ENCODE measurements around the gene PDP2. TPM values are rescaled to one million over a fixed set of nuclear protein-coding genes. Genes with fewer than 3 reads are reported as not detected.

The PDP2 gene
- total RNA-seq, 1 experiment from 2014 or later: 18.1 TPM

- no peak overlapping the region for H3K27ac ChIP-seq
- no peak for DNase-seq
These were observed 30.0 kb downstream of the PDP2 start for GRCh38 chr16:66910175-66910940.

GRCh38 chr16:66911112-66911511 lies 30.8 kb downstream of the PDP2 start:
- Histone ChIP-seq H3K4me1 (peaks cover 6% of the 10 kb centered on the region; the same call in 1 of the 2 replicates), H3K27me3 (no peaks in the 10 kb centered on the region), H3K36me3 (no peaks in the 10 kb centered on the region), H3K27ac (no peak overlapping the region), H3K4me3 (no peak overlapping the region), H3K9me3 (replicated peaks) (no peaks in the 10 kb centered on the region)
- no peak for DNase-seq

More at GRCh38 chr16:66910175-66910940, 30.0 kb downstream of the PDP2 start:
- Histone ChIP-seq H3K4me1 (peaks cover 10% of the 10 kb centered on the region; the same call in 1 of the 2 replicates), H3K4me3 (no peak overlapping the region), H3K9me3 (replicated peaks) (no peaks in the 10 kb centered on the region), H3K36me3 (no peaks in the 10 kb centered on the region), H3K27me3 (no peaks in the 10 kb centered on the region)

GRCh38 chr16:66911801-66912200 lies 31.5 kb downstream of the PDP2 start:
- H3K36me3 ChIP-seq: no peaks in the 10 kb centered on the region
- peaks cover 6% of the 10 kb centered on the region; the same call in 1 of the 2 replicates for H3K4me1 ChIP-seq
- no peaks in the 10 kb centered on the region for H3K27me3 ChIP-seq
- H3K4me3 ChIP-seq: no peak overlapping the region
- no peak overlapping the region for H3K27ac ChIP-seq
- H3K9me3 ChIP-seq (replicated peaks): no peaks in the 10 kb centered on the region
- DNase-seq: no peak

- H3K27me3 ChIP-seq: 0 out of 2 replicates have a peak, but pooled peaks cover 8% of the 10 kb centered on the region
- H3K4me1 ChIP-seq: peaks cover 6% of the 10 kb centered on the region; the same call in 1 of the 2 replicates
- DNase-seq: no peak
- no peak overlapping the region for H3K4me3 ChIP-seq
- no peaks in the 10 kb centered on the region for H3K36me3 ChIP-seq
- no peaks in the 10 kb centered on the region for H3K9me3 ChIP-seq (replicated peaks)
- no peak overlapping the region for H3K27ac ChIP-seq
These were observed 32.8 kb downstream of the PDP2 start for GRCh38 chr16:66913081-66913480.

GRCh38 chr16:66913711-66914110 lies 33.4 kb downstream of the PDP2 start:
- peaks cover 13% of the 10 kb centered on the region; the same call in 1 of the 2 replicates for H3K27me3 ChIP-seq
- H3K4me1 ChIP-seq: peaks cover 6% of the 10 kb centered on the region; the same call in 1 of the 2 replicates
- H3K36me3 ChIP-seq: no peaks in the 10 kb centered on the region
- no peaks in the 10 kb centered on the region for H3K9me3 ChIP-seq (replicated peaks)
- H3K27ac ChIP-seq: no peak overlapping the region
- DNase-seq: no peak
- no peak overlapping the region for H3K4me3 ChIP-seq

- Histone ChIP-seq H3K36me3 (no peaks in the 10 kb centered on the region), H3K4me3 (no peak overlapping the region), H3K4me1 (peaks cover 6% of the 10 kb centered on the region; the same call in 1 of the 2 replicates), H3K9me3 (replicated peaks) (no peaks in the 10 kb centered on the region), H3K27me3 (peaks cover 20% of the 10 kb centered on the region; the same call in 1 of the 2 replicates), H3K27ac (no peak overlapping the region)
- DNase-seq: no peak
These were observed 34.2 kb downstream of the PDP2 start for GRCh38 chr16:66914541-66914940.

- H3K4me3 ChIP-seq: no peak overlapping the region
- DNase-seq: no peak
- peaks cover 20% of the 10 kb centered on the region; the same call in 1 of the 2 replicates for H3K27me3 ChIP-seq
- no peaks in the 10 kb centered on the region for H3K9me3 ChIP-seq (replicated peaks)
- no peaks in the 10 kb centered on the region for H3K36me3 ChIP-seq
- H3K4me1 ChIP-seq: peaks cover 6% of the 10 kb centered on the region; the same call in 1 of the 2 replicates
- H3K27ac ChIP-seq: no peak overlapping the region
These were observed 34.7 kb downstream of the PDP2 start for GRCh38 chr16:66915041-66915440.

- Histone ChIP-seq H3K9me3 (replicated peaks) (no peaks in the 10 kb centered on the region), H3K4me1 (peaks cover 6% of the 10 kb centered on the region; the same call in 1 of the 2 replicates), H3K4me3 (no peak overlapping the region), H3K27ac (no peak overlapping the region), H3K27me3 (peaks cover 26% of the 10 kb centered on the region), H3K36me3 (no peaks in the 10 kb centered on the region)
- DNase-seq: no peak
These were observed 36.2 kb downstream of the PDP2 start for GRCh38 chr16:66916518-66916917.

- no peaks in the 10 kb centered on the region for H3K9me3 ChIP-seq (replicated peaks)
- no peaks in the 10 kb centered on the region for H3K36me3 ChIP-seq
- H3K4me3 ChIP-seq: no peak overlapping the region
- H3K27me3 ChIP-seq: peaks cover 30% of the 10 kb centered on the region
- peaks cover 6% of the 10 kb centered on the region; the same call in 1 of the 2 replicates for H3K4me1 ChIP-seq
- no peak overlapping the region for H3K27ac ChIP-seq
- DNase-seq: no peak
These were observed 37.4 kb downstream of the PDP2 start for GRCh38 chr16:66917741-66918140.

GRCh38 chr16:66918355-66918754 lies 38.0 kb downstream of the PDP2 start:
- H3K27ac ChIP-seq: no peak overlapping the region
- no peak for DNase-seq
- no peaks in the 10 kb centered on the region for H3K9me3 ChIP-seq (replicated peaks)
- no peak overlapping the region for H3K4me3 ChIP-seq
- peaks cover 12% of the 10 kb centered on the region for H3K4me1 ChIP-seq
- peaks cover 30% of the 10 kb centered on the region for H3K27me3 ChIP-seq
- H3K36me3 ChIP-seq: no peaks in the 10 kb centered on the region

GRCh38 chr16:66918803-66919568 lies 38.7 kb downstream of the PDP2 start, which contains the start of gene CDH16:
Gene CDH16, minus strand, starts transcription at chr16:66918885. Its CDS starts 820 bp downstream, at chr16:66918065.
- Histone ChIP-seq H3K27ac (no peak within 1 kb of the TSS), H3K4me1 (peaks cover 11% of the 10 kb centered on the region), H3K27me3 (peaks cover 34% of the 10 kb centered on the region), H3K9me3 (replicated peaks) (no peaks in the 10 kb centered on the region), H3K36me3 (no peaks in the 10 kb centered on the region), H3K4me3 (no peak within 1 kb of the TSS)
- no peak for DNase-seq

- H3K36me3 ChIP-seq: no peaks in the 10 kb centered on the region
- no peak overlapping the region for H3K4me3 ChIP-seq
- no peaks in the 10 kb centered on the region for H3K9me3 ChIP-seq (replicated peaks)
- H3K27me3 ChIP-seq: peaks cover 38% of the 10 kb centered on the region
- H3K4me1 ChIP-seq: peaks cover 11% of the 10 kb centered on the region
- H3K27ac ChIP-seq: no peak overlapping the region
- no peak for DNase-seq
These were observed 39.4 kb downstream of the PDP2 start for GRCh38 chr16:66919569-66920298.

- Histone ChIP-seq H3K4me3 (no peak overlapping the region), H3K27me3 (peaks cover 38% of the 10 kb centered on the region), H3K4me1 (peaks cover 11% of the 10 kb centered on the region), H3K27ac (no peak overlapping the region), H3K9me3 (replicated peaks) (no peaks in the 10 kb centered on the region), H3K36me3 (no peaks in the 10 kb centered on the region)
- no peak for DNase-seq
These were observed 39.9 kb downstream of the PDP2 start for GRCh38 chr16:66920299-66920590.

GRCh38 chr16:66920924-66921680 lies 40.8 kb downstream of the PDP2 start:
- DNase-seq: no peak
- H3K27ac ChIP-seq: no peak overlapping the region
- H3K9me3 ChIP-seq (replicated peaks): no peaks in the 10 kb centered on the region
- peaks cover 14% of the 10 kb centered on the region for H3K4me1 ChIP-seq
- H3K36me3 ChIP-seq: no peaks in the 10 kb centered on the region
- no peak overlapping the region for H3K4me3 ChIP-seq
- peaks cover 38% of the 10 kb centered on the region for H3K27me3 ChIP-seq

Measured in SJCRH30 (cell line).